WERI-Rb-1 (cell line): ENCODE data around the gene FBLN5.

Experiments used
- DNase-seq: peaks from one replicate; pipeline ENCODE4 v3.0.0-alpha.2; 2020
- H3K27ac ChIP-seq: fragments of 250-450 bp; sonication (Bioruptor Pico); 2 replicates; pipeline ENCODE4 v1.5.1; 2020; ENCODE audit warnings: mild to moderate bottlenecking, moderate library complexity
- H3K27me3 ChIP-seq: fragments of 250-450 bp; sonication (Bioruptor Pico); 2 replicates; pipeline ENCODE4 v1.5.1; 2021; ENCODE audit warnings: mild to moderate bottlenecking, low read depth, moderate library complexity; ENCODE audit not compliant: insufficient read depth, severe bottlenecking
- H3K36me3 ChIP-seq: fragments of 250-450 bp; sonication (Bioruptor Pico); 2 replicates; pipeline ENCODE4 v1.5.1; 2020; ENCODE audit warnings: mild to moderate bottlenecking, moderate library complexity
- H3K4me3 ChIP-seq: 2 replicates; pipeline ENCODE4 v1.5.1; 2011; ENCODE audit warnings: low read depth, mild to moderate bottlenecking, control low read depth, low read length
- H3K9me3 ChIP-seq: fragments of 250-450 bp; sonication (Bioruptor Pico); 2 replicates; pipeline ENCODE4 v1.5.1; 2021; ENCODE audit warnings: mild to moderate bottlenecking, moderate library complexity; ENCODE audit not compliant: severe bottlenecking
- CTCF ChIP-seq: IDR thresholded peaks from 2 replicates; pipeline ENCODE4 v1.5.1; 2011; ENCODE audit warnings: low read depth, mild to moderate bottlenecking, control low read depth, inconsistent platforms, low read length

Gene FBLN5

GRCh38 chr14:91860238-91860637 is 87.3 kb downstream of the FBLN5 start:
- no peaks in the 10 kb centered on the region for H3K36me3 ChIP-seq
- no peak for TF ChIP-seq CTCF
- no peak overlapping the region for H3K27ac ChIP-seq
- H3K27me3 ChIP-seq = no peaks in the 10 kb centered on the region
- no peak for DNase-seq
- no peaks in the 10 kb centered on the region for H3K9me3 ChIP-seq
- H3K4me3 ChIP-seq = no peak overlapping the region

- Histone ChIP-seq H3K4me3 (no peak overlapping the region), H3K27me3 (no peaks in the 10 kb centered on the region), H3K9me3 (no peaks in the 10 kb centered on the region), H3K27ac (no peak overlapping the region), H3K36me3 (no peaks in the 10 kb centered on the region)
- no peak for DNase-seq
- TF ChIP-seq CTCF = peak; percentile 37
These were observed 88.8 kb downstream of the FBLN5 start for GRCh38 chr14:91858536-91859275.

GRCh38 chr14:91857614-91858013 is 89.9 kb downstream of the FBLN5 start:
- Histone ChIP-seq H3K27ac (no peak overlapping the region), H3K27me3 (no peaks in the 10 kb centered on the region), H3K9me3 (no peaks in the 10 kb centered on the region), H3K4me3 (no peak overlapping the region), H3K36me3 (no peaks in the 10 kb centered on the region)
- DNase-seq = no peak
- no peak for TF ChIP-seq CTCF

- Histone ChIP-seq H3K36me3 (no peaks in the 10 kb centered on the region), H3K27ac (no peak overlapping the region), H3K9me3 (no peaks in the 10 kb centered on the region), H3K27me3 (no peaks in the 10 kb centered on the region), H3K4me3 (no peak overlapping the region)
- DNase-seq = no peak
- TF ChIP-seq CTCF = no peak
These were observed 93.1 kb downstream of the FBLN5 start for GRCh38 chr14:91854327-91854934.

GRCh38 chr14:91851563-91851962 is 95.9 kb downstream of the FBLN5 start:
- TF ChIP-seq CTCF = no peak
- no peaks in the 10 kb centered on the region for H3K36me3 ChIP-seq
- no peak overlapping the region for H3K4me3 ChIP-seq
- H3K27ac ChIP-seq = no peak overlapping the region
- H3K27me3 ChIP-seq = no peaks in the 10 kb centered on the region
- H3K9me3 ChIP-seq = no peaks in the 10 kb centered on the region
- no peak for DNase-seq
